ENCODE measurements around the gene NAP1L4.
A peak's percentile ranks its signal among the peaks of the same experiment; 100 is the strongest.

Gene NAP1L4

DNA sequence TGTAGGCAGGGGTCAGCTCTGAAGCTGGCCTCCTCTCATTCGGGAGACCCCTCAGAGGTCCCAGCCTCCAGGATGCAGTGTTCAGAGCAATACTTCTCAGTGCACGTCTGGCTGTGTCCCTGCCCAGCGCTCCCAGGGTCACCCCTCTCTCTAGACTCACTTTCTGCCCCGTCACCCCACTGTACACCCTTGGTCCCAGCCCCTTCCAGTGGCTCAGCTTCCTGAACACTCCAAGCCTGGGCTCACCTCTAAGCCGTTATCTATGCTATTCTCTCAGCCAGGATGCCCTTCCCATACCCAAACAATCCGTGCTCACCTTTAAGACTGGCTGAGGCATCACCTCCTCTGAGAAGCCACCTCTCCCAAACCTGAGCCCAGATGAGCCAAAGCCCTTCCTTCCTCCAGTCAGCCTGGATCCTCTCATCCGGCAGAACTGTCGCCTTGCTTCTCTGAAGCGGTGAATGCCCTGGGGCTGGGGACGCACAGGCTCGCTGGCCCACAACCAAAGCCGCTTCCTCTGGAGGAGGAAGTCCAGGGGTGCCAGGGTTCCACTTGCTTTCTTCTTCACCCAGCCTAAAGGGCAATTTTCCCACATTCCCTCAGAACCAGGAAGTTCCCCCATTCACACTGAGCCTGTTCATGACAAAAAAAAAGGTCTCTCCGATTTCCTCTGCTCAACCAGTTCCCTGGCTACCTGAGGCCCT lies 92.9 kb downstream of the NAP1L4 start:
- Histone ChIP-seq H3K9ac (ENCODE audit: low read length) (no peak overlapping the region), H3K4me2 (ENCODE audit: low read length) (peak overlapping the region; percentile 26), H3K36me3 (replicated peaks; ENCODE audit: low read depth, low read length) (no peaks in the 10 kb centered on the region), H3K27me3 (ENCODE audit: low read depth, low read length) (no peaks in the 10 kb centered on the region), H2AFZ (ENCODE audit: low read depth, low read length) (no peak overlapping the region), H3K4me3 (ENCODE audit: low read length) (no peak overlapping the region), H3K4me1 (ENCODE audit: low read length) (peaks cover 27% of the 10 kb centered on the region), H4K20me1 (ENCODE audit: insufficient read depth, low read length) (no peaks in the 10 kb centered on the region), H3K79me2 (ENCODE audit: low read length) (no peaks in the 10 kb centered on the region), H3K27ac (ENCODE audit: low read length) (no peak overlapping the region), H3K9me3 (ENCODE audit: insufficient read depth, low read length) (no peaks in the 10 kb centered on the region)
- TF ChIP-seq EZH2phosphoT487 (IDR thresholded peaks at IDR 0.05; ENCODE audit: low read depth) = no peak
- TF ChIP-seq, protein P1, sequence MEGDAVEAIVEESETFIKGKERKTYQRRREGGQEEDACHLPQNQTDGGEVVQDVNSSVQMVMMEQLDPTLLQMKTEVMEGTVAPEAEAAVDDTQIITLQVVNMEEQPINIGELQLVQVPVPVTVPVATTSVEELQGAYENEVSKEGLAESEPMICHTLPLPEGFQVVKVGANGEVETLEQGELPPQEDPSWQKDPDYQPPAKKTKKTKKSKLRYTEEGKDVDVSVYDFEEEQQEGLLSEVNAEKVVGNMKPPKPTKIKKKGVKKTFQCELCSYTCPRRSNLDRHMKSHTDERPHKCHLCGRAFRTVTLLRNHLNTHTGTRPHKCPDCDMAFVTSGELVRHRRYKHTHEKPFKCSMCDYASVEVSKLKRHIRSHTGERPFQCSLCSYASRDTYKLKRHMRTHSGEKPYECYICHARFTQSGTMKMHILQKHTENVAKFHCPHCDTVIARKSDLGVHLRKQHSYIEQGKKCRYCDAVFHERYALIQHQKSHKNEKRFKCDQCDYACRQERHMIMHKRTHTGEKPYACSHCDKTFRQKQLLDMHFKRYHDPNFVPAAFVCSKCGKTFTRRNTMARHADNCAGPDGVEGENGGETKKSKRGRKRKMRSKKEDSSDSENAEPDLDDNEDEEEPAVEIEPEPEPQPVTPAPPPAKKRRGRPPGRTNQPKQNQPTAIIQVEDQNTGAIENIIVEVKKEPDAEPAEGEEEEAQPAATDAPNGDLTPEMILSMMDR (IDR thresholded peaks at IDR 0.05; ENCODE audit: low read depth, low read length) = no peak

DNA sequence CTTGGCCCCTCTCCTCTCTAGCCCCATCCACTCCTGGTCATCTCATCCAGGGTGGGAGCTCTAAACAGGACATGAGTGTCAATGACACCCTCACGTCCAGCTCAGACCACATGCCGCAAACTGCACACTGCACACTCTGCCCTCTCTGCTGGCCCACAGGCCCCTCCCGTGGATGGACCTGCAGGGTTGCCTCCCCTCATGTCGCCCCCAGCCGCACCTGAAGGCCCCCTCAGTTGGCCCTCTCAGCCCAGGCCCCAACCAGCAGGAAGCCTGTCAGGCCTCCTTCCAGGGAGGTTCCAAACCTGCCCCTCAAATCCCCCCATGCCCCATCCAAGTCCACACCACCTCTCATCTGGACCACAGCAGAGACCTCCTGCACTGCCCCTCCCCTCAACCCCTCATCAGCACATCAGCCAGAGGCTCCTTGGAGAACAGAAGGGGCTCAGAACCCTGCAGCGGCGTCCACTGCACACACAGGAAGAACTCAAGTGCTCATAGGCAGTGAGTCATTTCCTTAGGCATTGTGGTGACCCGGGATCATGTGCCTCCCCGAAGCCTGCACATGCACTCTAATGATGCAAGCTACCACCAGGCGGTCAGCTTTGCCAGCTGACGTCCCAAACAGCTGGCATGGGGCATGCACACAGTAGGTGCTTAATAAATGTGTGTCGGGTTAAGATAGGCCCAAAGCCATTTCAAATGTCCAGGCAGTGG lies 93.6 kb downstream of the NAP1L4 start:
- no peak for TF ChIP-seq EZH2phosphoT487 (IDR thresholded peaks at IDR 0.05; ENCODE audit: low read depth)
- TF ChIP-seq, protein P1 (IDR thresholded peaks at IDR 0.05; ENCODE audit: low read depth, low read length) = no peak
- no peaks in the 10 kb centered on the region for H3K9me3 ChIP-seq (ENCODE audit: insufficient read depth, low read length)
- no peaks in the 10 kb centered on the region for H4K20me1 ChIP-seq (ENCODE audit: insufficient read depth, low read length)
- no peak overlapping the region for H3K27ac ChIP-seq (ENCODE audit: low read length)
- no peaks in the 10 kb centered on the region for H3K79me2 ChIP-seq (ENCODE audit: low read length)
- H3K36me3 ChIP-seq (replicated peaks; ENCODE audit: low read depth, low read length) = no peaks in the 10 kb centered on the region
- peak overlapping the region; percentile 74; the same call in 1 of the 2 replicates for H2AFZ ChIP-seq (ENCODE audit: low read depth, low read length)
- H3K4me3 ChIP-seq (ENCODE audit: low read length) = no peak overlapping the region
- H3K4me2 ChIP-seq (ENCODE audit: low read length) = peak overlapping the region; percentile 26
- H3K4me1 ChIP-seq (ENCODE audit: low read length) = peaks cover 27% of the 10 kb centered on the region
- no peaks in the 10 kb centered on the region for H3K27me3 ChIP-seq (ENCODE audit: low read depth, low read length)
- H3K9ac ChIP-seq (ENCODE audit: low read length) = no peak overlapping the region

DNA sequence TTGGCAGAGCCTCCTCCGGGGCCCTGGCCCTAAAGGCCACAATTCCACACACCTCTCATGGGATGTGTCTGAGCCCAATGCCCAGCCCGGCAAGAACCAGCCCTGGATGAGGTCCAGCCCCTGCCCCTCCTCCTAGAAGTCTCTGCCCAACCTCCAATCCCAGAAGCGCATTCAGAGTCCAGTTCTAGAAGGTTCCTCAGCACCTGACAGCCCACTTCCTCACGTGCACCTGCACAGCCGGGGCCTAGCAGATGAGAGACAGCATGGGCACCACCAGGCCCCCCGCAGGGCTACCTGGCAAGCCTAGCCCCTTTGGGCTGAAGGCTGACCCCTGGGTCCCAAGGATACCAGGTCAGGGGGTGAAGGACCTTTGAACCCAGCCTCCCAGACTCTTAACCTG lies 95.1 kb downstream of the NAP1L4 start:
- H2AFZ ChIP-seq (ENCODE audit: low read depth, low read length) = no peak overlapping the region
- no peaks in the 10 kb centered on the region for H3K27me3 ChIP-seq (ENCODE audit: low read depth, low read length)
- no peak overlapping the region for H3K9ac ChIP-seq (ENCODE audit: low read length)
- TF ChIP-seq EZH2phosphoT487 (IDR thresholded peaks at IDR 0.05; ENCODE audit: low read depth) = no peak
- TF ChIP-seq, protein P1 (IDR thresholded peaks at IDR 0.05; ENCODE audit: low read depth, low read length) = no peak
- H3K4me1 ChIP-seq (ENCODE audit: low read length) = peaks cover 26% of the 10 kb centered on the region
- H3K9me3 ChIP-seq (ENCODE audit: insufficient read depth, low read length) = no peaks in the 10 kb centered on the region
- no peaks in the 10 kb centered on the region for H3K36me3 ChIP-seq (replicated peaks; ENCODE audit: low read depth, low read length)
- H4K20me1 ChIP-seq (ENCODE audit: insufficient read depth, low read length) = no peaks in the 10 kb centered on the region
- H3K4me3 ChIP-seq (ENCODE audit: low read length) = no peak overlapping the region
- no peak overlapping the region for H3K4me2 ChIP-seq (ENCODE audit: low read length)
- H3K27ac ChIP-seq (ENCODE audit: low read length) = no peak overlapping the region
- no peaks in the 10 kb centered on the region for H3K79me2 ChIP-seq (ENCODE audit: low read length)

DNA sequence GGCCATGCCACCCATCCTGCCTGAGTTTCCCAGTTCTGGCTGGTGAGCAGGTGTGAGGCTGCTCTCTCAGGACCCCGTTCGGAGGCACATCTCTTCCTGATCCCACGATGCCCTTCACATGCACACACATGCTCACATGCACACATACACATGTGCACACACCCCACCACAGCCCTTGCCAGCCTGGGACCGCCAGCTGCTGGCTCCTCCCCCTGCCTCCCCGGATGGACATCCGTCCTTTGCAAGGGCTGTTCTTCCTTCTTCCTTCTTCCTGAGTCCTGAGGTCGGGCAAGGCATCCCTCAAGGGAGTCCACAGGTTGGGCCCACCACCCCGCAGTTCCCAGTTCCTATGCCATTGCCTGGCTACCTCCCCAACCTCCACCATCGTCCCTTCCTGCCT lies 96.1 kb downstream of the NAP1L4 start:
- Histone ChIP-seq H3K79me2 (ENCODE audit: low read length) (no peaks in the 10 kb centered on the region), H3K4me2 (ENCODE audit: low read length) (no peak overlapping the region), H3K27ac (ENCODE audit: low read length) (no peak overlapping the region), H3K27me3 (ENCODE audit: low read depth, low read length) (no peaks in the 10 kb centered on the region), H3K9me3 (ENCODE audit: insufficient read depth, low read length) (no peaks in the 10 kb centered on the region), H2AFZ (ENCODE audit: low read depth, low read length) (no peak overlapping the region), H3K36me3 (replicated peaks; ENCODE audit: low read depth, low read length) (no peaks in the 10 kb centered on the region), H4K20me1 (ENCODE audit: insufficient read depth, low read length) (no peaks in the 10 kb centered on the region), H3K4me3 (ENCODE audit: low read length) (no peak overlapping the region), H3K4me1 (ENCODE audit: low read length) (peaks cover 30% of the 10 kb centered on the region), H3K9ac (ENCODE audit: low read length) (no peak overlapping the region)
- TF ChIP-seq EZH2phosphoT487 (IDR thresholded peaks at IDR 0.05; ENCODE audit: low read depth) = no peak
- TF ChIP-seq, protein P1 (IDR thresholded peaks at IDR 0.05; ENCODE audit: low read depth, low read length) = no peak

Data from OCI-LY3 (cell line).